T-helper 1 cell treated with Interleukin-12 subunit alpha and Interleukin-12 subunit beta and Interleukin-4 antibody, amounts not matched to agents 30 ng/mL and 1 ng/mL, for 36 hours (primary cell): ENCODE results near the gene NAB2. TPM values are rescaled to one million over a fixed set of nuclear protein-coding genes. Genes with fewer than 3 reads are reported as not detected.

Source experiments
- intact Hi-C: fragments of 100-400 bp; cut with micrococcal nuclease; formaldehyde crosslinking; loops from one replicate; pipeline ENCODE4 v1.15.1; 2024
- total RNA-seq: library from RNA; stranded (reverse); gene quantifications from 2 replicates; pipeline ENCODE4 v1.2.3, GENCODE V29; 2022

Gene NAB2
- total RNA-seq, 1 donor from 2014 or later, result 12.3 TPM

GRCh38 chr12:57092529-57092862 is 3.6 kb downstream of the NAB2 start:
- intact Hi-C loops, result no loop called here

GRCh38 chr12:57092876-57093414 is 4.0 kb downstream of the NAB2 start:
- intact Hi-C loops, result loop anchor here (1.0 kb wide), 1 partner anchor 24 kb away; no protein-coding TSS in a partner anchor

GRCh38 chr12:57093415-57094207 is 4.7 kb downstream of the NAB2 start:
- intact Hi-C loops, result loop anchor here (1.0 kb wide), 1 partner anchor 24 kb away; no protein-coding TSS in a partner anchor

- intact Hi-C loops, result no loop called here
These were observed 5.6 kb downstream of the NAB2 start for GRCh38 chr12:57094208-57095160.

GRCh38 chr12:57095440-57095839 is 6.5 kb downstream of the NAB2 start:
- intact Hi-C loops, result no loop called here

GRCh38 chr12:57096099-57096572 is 7.2 kb downstream of the NAB2 start:
- intact Hi-C loops, result no loop called here

GRCh38 chr12:57096748-57097553 is 8.0 kb downstream of the NAB2 start:
- intact Hi-C loops, result no loop called here

GRCh38 chr12:57097554-57097835 is 8.6 kb downstream of the NAB2 start:
- intact Hi-C loops, result no loop called here

GRCh38 chr12:57098546-57098945 is 9.6 kb downstream of the NAB2 start:
- intact Hi-C loops, result no loop called here

GRCh38 chr12:57099047-57099714 is 10.3 kb downstream of the NAB2 start:
- intact Hi-C loops, result no loop called here

GRCh38 chr12:57099766-57100165 is 10.9 kb downstream of the NAB2 start:
- intact Hi-C loops, result no loop called here

- intact Hi-C loops, result no loop called here
These were observed 13.2 kb downstream of the NAB2 start for GRCh38 chr12:57101892-57102695.

GRCh38 chr12:57103856-57104255 is 14.9 kb downstream of the NAB2 start:
- intact Hi-C loops, result no loop called here

- intact Hi-C loops, result no loop called here
These were observed 15.5 kb downstream of the NAB2 start for GRCh38 chr12:57104292-57104910.

GRCh38 chr12:57105011-57105753 is 16.3 kb downstream of the NAB2 start:
- intact Hi-C loops, result no loop called here

GRCh38 chr12:57106021-57106708 is 17.3 kb downstream of the NAB2 start:
- intact Hi-C loops, result no loop called here

- intact Hi-C loops, result no loop called here
These were observed 18.7 kb downstream of the NAB2 start for GRCh38 chr12:57107456-57108155.
